HG03558 (cell line): ENCODE measurements around the gene CMTM8.

ENCODE experiments used
- ATAC-seq: cut with Tn5 transposase; IDR thresholded peaks from one replicate; pipeline ENCODE4 v1.9.1; 2021; ENCODE audit warnings: moderate number of reproducible peaks; ENCODE audit not compliant: unreplicated experiment; ENCODE audit errors: extremely low read depth

The CMTM8 gene

DNA sequence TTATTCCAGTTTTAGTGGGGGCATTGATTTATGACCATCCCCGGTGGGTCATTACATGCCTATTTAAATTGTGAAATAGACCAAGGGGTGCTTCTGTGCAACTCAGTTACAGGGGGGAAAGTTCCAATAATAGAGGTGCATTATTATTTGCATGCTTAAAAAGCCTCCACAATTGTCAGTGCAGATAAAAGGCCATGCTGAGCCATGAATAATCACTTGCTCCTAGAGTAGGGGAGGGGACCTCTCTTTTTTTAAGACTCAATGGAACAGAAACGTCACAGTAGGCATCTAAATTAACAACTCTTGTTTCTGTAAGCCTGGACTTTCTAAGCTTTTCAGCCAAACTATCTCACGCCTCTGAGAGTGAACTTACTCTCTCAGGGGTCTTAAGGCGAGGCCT lies 86.7 kb downstream of the CMTM8 start:
- no peak for ATAC-seq

DNA sequence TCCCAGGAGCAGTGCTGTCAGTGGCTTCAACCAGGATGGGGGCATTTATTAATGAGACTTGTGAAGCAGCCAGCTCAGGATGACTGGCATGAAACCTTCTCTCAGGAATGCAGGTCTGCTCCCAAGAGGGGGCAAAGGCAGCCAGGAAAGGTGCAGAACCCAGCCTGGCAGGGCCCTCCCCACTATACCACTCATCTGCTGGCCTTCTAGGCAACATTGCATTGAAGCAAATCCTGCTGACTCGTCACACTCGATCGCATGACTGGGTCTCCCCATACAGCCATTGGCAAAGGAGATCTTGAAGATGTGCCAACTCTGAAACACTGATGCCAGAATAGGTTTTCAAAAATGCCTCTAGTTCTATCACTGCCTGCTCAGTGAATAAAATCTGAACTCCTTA lies 87.4 kb downstream of the CMTM8 start:
- no peak for ATAC-seq

DNA sequence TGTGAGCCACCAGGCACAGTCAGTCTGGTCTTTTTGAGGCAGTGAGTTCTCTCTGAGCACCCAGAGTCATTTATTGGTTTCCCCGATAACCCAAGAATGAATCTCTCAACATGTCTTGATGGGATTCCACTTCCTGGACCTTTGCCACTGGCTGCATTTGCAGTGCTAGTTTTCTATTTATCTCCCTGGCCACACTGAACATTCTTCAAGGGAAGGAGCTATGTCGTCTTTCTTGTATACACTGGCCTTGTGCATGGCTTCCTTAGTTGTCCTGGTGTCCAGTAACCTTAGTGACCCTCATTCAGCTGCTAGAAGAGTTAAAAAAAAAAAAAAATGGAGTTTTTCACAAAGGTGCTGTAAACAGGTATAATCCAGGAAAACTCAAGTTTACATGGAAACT lies 88.3 kb downstream of the CMTM8 start:
- ATAC-seq = no peak

DNA sequence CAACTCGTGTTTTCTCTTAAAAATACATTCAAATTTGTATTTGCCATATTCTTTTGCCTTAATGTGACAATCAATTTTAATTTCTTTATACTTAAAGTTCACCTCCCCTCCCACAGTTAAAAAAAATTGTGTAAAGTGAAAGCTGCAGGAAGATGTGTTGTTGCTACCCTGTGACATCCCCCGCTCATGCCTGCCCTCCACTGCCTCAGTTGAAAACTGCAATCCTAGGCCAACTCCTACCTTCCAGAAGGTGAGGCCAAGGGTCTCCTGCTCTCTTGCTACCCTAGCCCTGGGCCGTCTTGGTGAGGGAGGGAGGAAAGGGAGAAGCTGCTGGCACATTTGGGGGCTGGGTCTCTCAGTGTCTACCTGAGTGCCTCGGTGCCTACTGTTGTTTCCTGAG lies 96.2 kb downstream of the CMTM8 start:
- no peak for ATAC-seq

DNA sequence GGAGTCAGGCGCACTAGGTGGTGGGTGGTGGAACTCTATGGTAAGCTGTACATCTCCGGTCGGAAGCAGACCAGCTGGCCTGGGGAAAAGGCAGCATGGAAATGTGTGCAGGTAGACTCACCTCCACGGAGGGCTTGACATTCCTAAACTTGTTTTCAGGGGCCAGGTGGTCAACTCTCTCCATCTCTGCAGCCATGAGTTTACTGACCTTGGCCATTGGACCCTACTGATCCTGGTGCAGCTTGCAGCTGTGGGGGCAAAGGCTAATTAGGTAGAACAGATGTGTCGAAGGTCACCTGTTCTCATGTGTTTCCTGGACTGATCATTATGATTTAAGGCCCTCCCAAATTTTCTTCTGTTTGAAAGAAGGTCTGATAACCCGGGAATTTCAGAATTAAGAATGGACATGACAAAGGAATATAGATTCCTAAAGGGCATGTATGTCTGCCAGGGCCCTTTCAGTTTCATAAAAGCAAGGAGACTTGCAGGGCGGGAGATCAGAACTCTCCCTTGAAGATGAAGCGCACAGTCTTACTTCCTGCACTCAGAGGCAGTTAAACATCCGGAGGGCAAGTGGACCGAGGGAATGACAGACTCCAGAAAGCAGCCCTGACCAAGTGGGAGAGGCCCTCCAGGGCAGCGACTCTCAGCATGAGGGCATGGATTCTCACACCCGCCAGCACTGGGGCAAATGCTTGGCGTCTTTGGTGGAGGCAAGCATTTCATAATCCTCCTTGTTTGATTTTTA lies 97.1 kb downstream of the CMTM8 start:
- no peak for ATAC-seq

DNA sequence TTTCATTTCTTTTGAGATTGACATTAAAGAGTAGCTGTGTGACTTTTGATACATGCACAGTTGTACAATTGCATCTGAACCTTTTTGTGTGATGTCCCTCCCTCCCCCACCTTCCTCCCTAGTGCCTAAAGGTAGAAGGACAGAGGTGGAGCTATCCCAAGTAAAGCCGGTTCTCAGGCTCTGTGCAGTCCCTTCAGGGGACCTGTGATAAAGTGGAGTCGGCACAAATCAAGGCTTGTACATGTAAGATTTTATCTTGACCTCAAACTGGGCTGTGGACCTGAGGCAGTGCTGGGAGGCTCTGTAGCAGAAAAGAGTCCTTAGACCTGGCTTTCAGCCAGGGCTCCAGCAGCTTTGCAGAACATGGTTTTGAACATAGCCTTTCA lies 97.6 kb downstream of the CMTM8 start:
- ATAC-seq = no peak

DNA sequence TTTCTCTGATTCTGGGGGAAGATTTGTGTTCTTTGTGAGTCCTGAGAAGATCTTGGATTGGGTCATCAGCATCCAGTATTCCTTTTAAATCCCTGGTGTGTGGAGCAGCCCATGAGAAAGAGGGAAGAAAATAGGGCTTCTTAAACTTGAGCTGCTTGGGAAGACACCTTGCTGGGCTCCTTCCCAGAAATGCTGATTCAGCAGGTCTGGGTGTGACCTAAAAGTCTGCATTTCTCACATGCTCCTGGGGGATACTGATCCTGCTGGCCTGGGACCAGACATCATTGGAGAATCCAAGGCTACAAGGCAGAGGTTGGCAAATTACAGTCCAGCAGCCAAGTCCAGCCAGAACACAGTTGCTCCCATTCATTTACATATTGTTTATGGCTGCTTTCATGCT lies 99.0 kb downstream of the CMTM8 start:
- ATAC-seq = no peak

DNA sequence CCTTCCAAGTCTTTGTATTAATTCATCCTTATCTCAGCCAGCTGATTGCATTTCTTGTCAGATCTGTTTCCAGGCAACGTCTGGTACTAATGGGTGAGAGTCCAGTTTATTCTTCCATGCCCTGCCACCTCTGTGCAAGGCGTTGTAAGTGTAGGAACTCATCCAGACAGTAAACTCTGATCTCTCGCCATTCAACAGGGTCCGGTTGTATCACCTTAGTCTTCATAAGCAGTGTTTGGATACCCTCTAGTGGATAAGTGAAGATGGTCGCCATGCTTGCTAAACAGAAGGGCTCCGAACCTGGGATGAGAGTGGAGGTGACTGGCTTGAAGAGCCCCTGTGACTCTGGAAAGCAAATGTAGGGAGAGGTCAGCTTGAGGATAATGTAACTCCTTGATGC lies 101.6 kb downstream of the CMTM8 start:
- ATAC-seq = no peak

DNA sequence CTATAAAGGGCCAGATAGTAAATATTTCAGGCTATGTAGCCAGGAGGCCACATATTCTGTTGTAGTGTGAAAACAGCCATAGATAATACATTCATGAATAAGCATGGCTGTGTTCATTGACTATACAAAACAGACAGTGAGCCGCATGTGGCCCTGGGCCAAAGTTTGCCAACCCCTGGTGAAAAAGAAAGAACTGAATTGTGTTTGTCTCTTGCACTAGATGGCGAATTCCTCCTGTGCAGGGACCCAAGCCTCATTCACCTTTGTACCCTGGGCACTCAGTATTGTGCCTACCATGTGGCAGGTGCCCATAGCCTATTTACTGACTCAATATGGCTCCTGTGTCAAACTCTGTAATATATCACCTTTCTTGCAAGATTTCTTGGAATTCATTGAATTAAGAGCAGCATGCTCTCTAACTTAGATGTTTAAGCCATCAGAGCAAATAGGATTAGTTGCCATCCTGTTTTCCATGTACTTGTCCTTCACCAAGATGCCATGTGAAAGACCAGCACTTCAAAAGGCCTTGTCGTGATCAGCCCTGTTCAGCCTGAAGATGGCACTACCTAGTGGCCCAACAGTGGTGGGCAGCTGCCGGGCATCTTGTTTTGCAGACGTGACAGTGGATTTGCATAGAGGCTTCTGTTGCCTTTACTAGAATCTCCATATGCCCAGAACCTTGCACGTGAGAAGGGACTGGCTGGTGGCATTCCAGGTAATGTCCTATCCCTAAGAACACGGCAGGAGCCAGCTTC lies 102.3 kb downstream of the CMTM8 start:
- no peak for ATAC-seq

DNA sequence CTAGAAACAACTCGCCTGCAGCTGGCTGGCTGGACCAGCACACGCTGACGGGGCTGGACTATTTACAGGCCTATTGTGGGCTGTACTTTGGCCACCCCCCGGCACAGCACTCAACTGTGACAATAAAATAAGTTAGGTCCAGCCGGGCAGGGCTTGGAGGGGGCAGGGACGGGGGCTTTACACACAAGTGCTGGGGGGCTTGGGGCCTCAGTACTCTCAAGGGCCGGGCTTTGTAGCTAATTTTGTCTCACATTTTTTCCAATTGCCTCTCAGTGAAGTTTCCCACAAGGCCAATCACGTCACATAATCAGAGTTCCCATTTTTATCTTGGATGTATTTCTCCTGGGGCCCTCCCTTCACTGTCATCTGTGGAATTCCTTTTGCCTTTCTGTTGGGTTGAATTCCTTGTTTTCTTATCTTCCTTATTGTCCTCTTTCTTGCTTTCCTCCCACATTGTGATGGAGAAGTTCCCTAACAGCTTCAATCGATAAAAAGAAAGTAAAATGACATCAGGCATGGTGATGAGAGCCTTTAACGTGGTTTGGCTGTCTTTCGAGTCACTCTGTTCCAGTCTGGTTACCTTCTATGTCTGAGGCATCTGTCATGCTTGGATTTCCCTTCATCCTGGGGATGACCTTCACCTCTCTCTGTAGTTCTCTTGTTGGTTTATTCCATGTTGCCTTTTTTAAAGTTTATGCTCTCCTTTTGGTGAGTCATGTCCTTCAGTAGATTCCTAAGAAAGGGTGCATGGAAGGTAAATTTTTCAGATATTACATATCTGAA lies 109.1 kb downstream of the CMTM8 start:
- no peak for ATAC-seq

DNA sequence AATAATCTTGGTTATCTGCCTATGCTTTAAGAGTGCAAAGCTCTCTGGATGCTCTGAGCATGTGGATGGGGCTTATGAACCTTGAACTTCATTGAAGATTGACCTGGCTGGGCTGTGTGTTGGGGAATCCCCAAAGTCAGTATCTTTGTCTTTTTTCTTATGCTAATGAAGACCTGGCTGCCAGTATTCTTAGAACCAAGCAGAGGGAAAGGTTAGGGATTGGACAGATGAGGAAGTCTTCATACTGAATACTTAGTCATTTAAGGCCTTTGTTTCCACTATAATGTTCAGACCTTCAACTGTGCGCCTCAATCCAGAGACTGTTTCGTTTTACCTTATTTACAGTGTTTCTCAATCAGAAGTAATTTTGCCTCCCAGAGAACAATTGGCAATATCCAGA lies 110.7 kb downstream of the CMTM8 start:
- ATAC-seq = no peak

DNA sequence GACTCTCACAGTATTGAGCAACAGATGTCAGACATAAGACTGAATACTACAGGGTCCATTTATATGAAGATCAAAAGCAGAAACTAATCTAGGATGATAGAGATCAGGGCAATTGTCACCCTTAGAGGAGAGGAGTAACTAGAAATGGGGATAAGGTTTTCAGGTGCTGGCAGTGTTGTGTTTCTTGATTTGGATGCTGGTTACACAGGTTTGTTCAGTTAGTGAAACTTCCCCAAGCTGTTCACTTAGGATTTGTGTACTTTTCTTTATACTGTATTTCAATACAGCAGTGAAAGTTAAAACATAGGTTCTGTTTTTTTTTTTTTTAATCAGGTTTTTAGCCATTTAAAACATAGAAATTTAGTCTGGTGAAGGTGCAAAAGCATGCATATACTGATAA lies 114.1 kb downstream of the CMTM8 start:
- no peak for ATAC-seq

DNA sequence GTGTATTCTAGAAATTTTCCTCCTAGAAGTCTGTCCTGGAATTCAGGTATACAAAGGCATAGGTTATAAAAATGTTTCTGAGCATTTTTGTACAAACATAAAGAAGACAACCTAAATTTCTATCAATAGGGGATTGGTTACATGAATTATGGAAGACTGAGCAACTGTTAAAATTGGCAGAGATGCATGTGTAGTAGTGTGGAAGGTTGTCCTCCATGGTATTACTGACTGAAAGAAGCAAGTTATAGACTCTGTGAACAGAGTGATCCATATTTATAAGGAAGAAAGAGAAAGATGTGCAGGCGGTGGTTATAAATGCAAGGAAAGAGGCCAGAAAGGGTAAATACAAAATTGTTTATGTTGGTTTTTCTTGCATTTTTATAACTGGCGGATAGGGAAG lies 114.9 kb downstream of the CMTM8 start:
- no peak for ATAC-seq

DNA sequence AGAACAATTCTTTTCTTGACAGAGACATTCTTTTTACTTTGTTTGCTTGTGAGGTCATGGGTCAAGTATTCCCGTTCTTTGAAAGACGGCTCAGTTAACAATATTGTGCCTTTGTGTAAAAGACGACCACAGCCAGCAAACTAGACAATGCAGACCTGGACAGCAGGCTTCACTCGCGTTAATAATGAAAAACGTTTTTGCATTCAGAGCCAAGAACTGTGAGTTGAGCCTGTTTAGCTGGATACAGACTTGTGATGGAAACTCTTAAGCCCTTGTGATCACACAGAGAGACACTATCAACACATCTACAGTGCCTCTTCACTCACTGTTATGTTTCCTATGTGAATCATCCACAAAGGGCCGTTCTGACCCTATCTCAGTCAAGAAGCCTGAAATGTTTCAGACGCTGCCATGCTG lies 115.9 kb downstream of the CMTM8 start:
- ATAC-seq = no peak

DNA sequence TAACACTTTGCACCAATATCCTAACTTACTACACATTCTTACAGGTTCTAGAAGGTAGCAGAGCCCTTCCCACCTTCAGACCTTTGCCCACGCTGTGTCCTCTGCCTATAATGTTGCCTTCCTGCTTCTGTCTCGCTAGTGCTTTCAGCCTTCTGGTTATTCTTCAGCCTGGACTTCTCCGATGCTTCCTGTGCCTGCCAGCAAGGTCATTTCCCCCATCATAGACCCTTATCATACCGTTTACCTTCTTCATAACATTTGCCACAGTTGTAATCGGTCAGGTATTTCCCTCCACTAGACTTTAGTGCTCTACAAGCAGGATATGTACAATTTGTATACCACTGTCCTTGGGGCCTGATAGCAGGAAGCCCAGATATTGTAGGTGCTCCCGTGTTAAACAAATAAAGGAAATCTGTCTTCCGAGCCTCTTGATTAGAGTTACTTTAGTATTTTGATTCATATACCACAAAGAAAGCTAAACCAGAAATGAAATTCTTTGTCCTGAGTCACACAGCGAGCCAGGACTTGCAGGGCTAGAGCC lies 117.3 kb downstream of the CMTM8 start:
- ATAC-seq = no peak

DNA sequence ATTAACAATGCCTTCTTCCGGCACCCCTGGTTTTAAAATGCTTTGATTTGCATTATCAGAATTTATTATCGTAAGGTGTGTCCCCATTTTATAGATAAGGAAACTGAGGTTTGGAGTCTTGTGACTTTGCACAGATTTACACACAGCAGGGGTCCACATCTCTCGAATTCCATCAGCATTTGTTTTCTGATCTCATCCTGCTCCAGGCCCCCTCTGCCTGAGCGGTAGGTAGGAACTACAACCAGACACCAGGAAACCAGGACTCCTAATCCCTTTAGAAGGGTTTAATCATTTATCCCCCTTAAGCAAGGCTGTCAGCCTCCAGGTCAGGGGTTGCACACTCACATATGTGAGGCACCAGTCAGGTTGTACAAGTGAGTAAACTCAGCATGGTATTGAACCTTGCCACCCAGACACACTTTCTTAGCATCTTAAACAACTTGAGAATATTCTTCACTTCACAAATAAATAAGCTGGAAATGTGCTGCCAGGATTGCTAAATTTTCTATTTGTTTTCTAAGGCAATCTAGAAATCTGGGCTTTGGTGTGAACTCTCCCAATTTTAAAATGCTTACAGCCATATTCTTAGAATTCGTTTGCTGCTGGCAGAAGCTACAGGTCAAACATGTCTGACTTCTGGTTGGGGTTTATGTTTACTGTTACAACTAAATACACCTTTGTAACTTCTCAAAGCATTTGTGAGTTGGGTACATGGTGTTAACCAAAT lies 121.4 kb downstream of the CMTM8 start:
- no peak for ATAC-seq

DNA sequence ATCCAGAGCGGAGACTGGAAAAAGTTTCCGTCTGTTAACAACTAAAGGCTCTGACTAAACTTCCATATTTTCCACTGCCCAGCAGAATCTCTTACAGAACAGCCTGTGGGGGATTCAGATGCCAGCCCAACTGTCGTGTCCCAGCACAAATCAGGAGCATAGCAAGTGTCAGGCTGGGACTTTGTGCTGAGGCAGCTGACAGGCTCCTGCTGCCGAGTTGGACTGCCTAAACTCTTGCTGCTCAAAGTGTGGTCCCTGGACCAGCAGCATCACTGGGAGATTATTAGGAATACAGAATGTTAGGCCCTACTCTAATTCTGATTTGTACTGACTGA lies 122.0 kb downstream of the CMTM8 start:
- ATAC-seq = no peak

DNA sequence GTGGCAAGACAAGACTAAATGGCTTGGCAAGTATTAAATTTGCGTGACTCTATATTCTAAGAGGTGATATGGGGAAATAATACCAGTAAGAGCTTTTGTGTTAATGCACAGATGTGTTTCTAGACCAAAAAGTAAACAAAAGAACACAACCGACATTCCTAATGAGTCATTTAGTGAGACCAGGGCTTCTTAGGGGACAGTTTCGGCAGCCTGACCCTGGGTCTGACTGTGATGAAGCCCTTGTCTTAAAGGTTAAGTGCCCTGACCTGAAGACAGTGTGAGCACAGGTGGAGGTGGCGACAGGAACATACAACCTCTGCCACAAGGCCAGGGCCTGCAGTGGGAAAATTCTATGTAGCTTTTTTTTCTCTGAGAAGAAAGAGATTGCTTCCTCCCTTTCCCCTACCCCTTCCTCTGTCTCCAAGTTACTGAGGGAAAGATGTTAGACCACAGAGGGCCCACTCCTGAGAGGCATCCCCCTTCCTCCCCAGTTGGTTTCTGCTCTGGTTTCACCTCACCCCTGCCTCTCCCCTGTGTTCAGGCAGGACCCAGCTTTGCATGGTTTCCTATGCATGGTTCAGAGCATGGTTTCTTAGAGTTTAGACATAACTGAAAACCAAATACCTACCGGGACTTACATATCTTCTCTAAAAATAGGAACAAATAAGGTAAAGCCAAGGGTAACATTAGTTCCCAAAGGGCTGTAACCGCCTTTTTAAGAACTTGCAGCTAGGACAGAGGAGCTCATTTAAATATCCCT lies 128.3 kb downstream of the CMTM8 start:
- no peak for ATAC-seq

DNA sequence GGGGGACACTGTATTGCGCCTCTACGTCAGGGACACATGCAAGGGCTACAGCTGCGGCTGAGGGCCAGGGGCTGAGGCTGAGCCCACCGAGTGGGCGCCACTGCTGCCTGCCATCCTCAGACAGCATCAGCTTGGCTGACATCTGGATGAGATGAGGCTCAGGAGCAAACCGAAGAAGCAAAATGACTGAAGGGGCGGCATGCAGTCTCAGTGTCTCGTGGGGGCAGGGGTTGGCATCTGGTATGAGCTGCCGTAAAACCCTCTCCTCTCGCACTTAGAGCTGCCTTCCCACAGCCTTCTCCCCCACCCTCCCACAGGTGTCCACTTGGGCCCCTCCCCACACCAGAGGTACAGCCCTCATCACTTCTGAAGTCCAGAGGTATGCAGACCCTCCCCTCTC lies 129.0 kb downstream of the CMTM8 start:
- no peak for ATAC-seq
